ENCODE results near the gene FICD. TPM values are rescaled to one million over a fixed set of nuclear protein-coding genes. Genes with fewer than 3 reads are reported as not detected.
A peak's percentile ranks its signal among the peaks of the same experiment; 100 is the strongest.

The FICD gene
- total and polyA plus RNA-seq, 9 of the 15 experiments (the other 6 are each of a cell fraction or from before 2014, with no cell fraction given), result 0.88 to 4.5 (median 1.9) TPM

DNA sequence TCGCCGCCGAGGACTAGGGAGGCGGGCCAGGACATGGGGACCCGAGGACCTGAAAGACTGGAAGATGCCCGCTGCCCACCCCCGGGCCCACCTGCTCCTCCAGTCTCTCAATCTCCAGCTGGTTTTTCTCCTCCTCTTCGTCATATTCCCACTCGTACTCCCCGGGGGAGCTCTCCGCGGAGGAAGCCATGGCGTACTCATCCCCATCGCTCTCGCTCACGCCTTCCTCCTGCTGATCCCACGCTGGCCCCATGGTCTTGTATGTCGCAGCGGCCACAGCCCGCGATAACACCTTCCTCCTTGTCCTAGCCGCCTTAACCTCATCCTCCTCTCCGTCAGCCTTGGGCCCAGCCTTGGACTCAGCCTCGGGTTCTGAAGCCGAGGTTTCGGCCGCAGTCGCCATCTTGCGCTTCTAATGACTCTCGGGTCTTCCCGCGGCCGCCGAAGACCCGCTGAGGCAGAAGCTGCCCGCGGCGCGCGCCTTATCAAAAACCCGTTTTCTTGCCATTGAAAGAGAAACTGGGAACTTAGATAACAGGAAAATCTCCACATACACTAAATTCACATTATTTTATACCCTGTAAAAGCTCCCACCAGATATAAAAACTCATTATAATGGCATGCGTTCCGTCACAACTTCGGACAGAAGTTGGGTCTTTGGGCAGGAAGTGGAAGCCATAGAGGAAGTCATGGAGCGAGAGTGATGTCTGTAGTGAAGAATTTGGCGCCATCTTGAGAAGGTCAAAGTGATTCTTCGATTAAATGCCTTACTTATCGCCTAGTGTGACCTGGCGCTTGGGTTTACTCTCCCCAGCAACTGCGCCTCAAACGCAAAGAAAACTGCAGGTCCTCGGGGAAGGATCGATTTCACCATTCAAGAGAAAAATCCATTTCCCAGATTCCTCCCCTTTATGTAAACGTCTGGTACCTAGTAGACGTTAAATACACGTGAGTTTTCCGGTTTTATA lies 46.0 kb downstream of the FICD start, which contains the start of gene SART3 (continued):
- no peak for TF ChIP-seq SETDB1 (IDR thresholded peaks at IDR 0.05; ENCODE audit: low read length)
- TF ChIP-seq, protein P1, sequence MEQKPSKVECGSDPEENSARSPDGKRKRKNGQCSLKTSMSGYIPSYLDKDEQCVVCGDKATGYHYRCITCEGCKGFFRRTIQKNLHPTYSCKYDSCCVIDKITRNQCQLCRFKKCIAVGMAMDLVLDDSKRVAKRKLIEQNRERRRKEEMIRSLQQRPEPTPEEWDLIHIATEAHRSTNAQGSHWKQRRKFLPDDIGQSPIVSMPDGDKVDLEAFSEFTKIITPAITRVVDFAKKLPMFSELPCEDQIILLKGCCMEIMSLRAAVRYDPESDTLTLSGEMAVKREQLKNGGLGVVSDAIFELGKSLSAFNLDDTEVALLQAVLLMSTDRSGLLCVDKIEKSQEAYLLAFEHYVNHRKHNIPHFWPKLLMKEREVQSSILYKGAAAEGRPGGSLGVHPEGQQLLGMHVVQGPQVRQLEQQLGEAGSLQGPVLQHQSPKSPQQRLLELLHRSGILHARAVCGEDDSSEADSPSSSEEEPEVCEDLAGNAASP (IDR thresholded peaks at IDR 0.05), result no peak
- no peak for TF ChIP-seq ZFP30 (CRISPR knock-in tag; IDR thresholded peaks at IDR 0.05; ENCODE audit: borderline replicate concordance)
- no peak for TF ChIP-seq ZNF695 (CRISPR knock-in tag; IDR thresholded peaks at IDR 0.05)
- TF ChIP-seq ZNF184 (CRISPR knock-in tag; IDR thresholded peaks at IDR 0.05), result no peak
- TF ChIP-seq EP400 (IDR thresholded peaks at IDR 0.05), result peak; percentile 82
- no peak for TF ChIP-seq TCF7L2 (IDR thresholded peaks at IDR 0.05; ENCODE audit: low read depth, low read length)
- peak; percentile 90 for TF ChIP-seq SUPT5H (IDR thresholded peaks at IDR 0.05)
- TF ChIP-seq KLF13 (tag; IDR thresholded peaks at IDR 0.05; ENCODE audit: borderline replicate concordance, low read depth), result no peak
- TF ChIP-seq, protein P2, sequence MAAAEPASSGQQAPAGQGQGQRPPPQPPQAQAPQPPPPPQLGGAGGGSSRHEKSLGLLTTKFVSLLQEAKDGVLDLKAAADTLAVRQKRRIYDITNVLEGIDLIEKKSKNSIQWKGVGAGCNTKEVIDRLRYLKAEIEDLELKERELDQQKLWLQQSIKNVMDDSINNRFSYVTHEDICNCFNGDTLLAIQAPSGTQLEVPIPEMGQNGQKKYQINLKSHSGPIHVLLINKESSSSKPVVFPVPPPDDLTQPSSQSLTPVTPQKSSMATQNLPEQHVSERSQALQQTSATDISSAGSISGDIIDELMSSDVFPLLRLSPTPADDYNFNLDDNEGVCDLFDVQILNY (CRISPR knock-in tag; IDR thresholded peaks at IDR 0.05), result no peak
- no peak for TF ChIP-seq NR3C1 (CRISPR knock-in tag; IDR thresholded peaks at IDR 0.05)
- no peak for TF ChIP-seq TGIF2 (CRISPR knock-in tag; IDR thresholded peaks at IDR 0.05)
- TF ChIP-seq, protein P3, sequence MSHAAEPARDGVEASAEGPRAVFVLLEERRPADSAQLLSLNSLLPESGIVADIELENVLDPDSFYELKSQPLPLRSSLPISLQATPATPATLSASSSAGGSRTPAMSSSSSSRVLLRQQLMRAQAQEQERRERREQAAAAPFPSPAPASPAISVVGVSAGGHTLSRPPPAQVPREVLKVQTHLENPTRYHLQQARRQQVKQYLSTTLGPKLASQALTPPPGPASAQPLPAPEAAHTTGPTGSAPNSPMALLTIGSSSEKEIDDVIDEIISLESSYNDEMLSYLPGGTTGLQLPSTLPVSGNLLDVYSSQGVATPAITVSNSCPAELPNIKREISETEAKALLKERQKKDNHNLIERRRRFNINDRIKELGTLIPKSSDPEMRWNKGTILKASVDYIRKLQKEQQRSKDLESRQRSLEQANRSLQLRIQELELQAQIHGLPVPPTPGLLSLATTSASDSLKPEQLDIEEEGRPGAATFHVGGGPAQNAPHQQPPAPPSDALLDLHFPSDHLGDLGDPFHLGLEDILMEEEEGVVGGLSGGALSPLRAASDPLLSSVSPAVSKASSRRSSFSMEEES (CRISPR knock-in tag; IDR thresholded peaks at IDR 0.05), result no peak
- TF ChIP-seq, protein P4, sequence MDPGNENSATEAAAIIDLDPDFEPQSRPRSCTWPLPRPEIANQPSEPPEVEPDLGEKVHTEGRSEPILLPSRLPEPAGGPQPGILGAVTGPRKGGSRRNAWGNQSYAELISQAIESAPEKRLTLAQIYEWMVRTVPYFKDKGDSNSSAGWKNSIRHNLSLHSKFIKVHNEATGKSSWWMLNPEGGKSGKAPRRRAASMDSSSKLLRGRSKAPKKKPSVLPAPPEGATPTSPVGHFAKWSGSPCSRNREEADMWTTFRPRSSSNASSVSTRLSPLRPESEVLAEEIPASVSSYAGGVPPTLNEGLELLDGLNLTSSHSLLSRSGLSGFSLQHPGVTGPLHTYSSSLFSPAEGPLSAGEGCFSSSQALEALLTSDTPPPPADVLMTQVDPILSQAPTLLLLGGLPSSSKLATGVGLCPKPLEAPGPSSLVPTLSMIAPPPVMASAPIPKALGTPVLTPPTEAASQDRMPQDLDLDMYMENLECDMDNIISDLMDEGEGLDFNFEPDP (CRISPR knock-in tag; IDR thresholded peaks at IDR 0.05), result no peak

All from K562 (cell line).